H9 (cell line): ENCODE measurements around the gene BBS12. TPM values are rescaled to one million over a fixed set of nuclear protein-coding genes. Genes with fewer than 3 reads are reported as not detected.

Experiments used
- DNase-seq: peaks from one replicate; pipeline ENCODE4 v3.0.0-alpha.2; 2017
- H2AFZ ChIP-seq: one replicate; pipeline ENCODE4 v1.6.1; 2013; ENCODE audit warnings: mild to moderate bottlenecking, low read length, control low read depth, moderate library complexity
- H2AK5ac ChIP-seq: 2 replicates; pipeline ENCODE4 v1.6.1; 2013; ENCODE audit warnings: low read length, control low read depth, mixed read lengths; ENCODE audit not compliant: insufficient read length
- H2BK120ac ChIP-seq: one replicate; pipeline ENCODE4 v1.6.1; 2013; ENCODE audit warnings: low read depth, mild to moderate bottlenecking, low read length, control low read depth, inconsistent platforms; ENCODE audit not compliant: poor library complexity, severe bottlenecking
- H2BK12ac ChIP-seq: 2 replicates; pipeline ENCODE4 v1.6.1; 2013; ENCODE audit warnings: low read length, control low read depth, mixed read lengths, low read depth; ENCODE audit not compliant: insufficient read length
- H2BK15ac ChIP-seq: 2 replicates; pipeline ENCODE4 v1.6.1; 2013; ENCODE audit warnings: low read depth, low read length, control low read depth
- H2BK20ac ChIP-seq: one replicate; pipeline ENCODE4 v1.6.1; 2013; ENCODE audit warnings: low read depth, mild to moderate bottlenecking, low read length, control low read depth, inconsistent platforms; ENCODE audit not compliant: poor library complexity, severe bottlenecking
- H2BK5ac ChIP-seq: 2 replicates; pipeline ENCODE4 v1.6.1; 2013; ENCODE audit warnings: low read length, control low read depth, mixed read lengths; ENCODE audit not compliant: insufficient read length
- H3K14ac ChIP-seq: 2 replicates; pipeline ENCODE4 v1.6.1; 2013; ENCODE audit warnings: low read length, control low read depth; ENCODE audit not compliant: insufficient read depth
- H3K18ac ChIP-seq: 2 replicates; pipeline ENCODE4 v1.6.1; 2013; ENCODE audit warnings: low read depth, mild to moderate bottlenecking, mixed read lengths, low read length, control low read depth; ENCODE audit not compliant: insufficient read length
- H3K23ac ChIP-seq: 2 replicates; pipeline ENCODE4 v1.6.1; 2013; ENCODE audit warnings: low read length, control low read depth, mixed read lengths, low read depth; ENCODE audit not compliant: insufficient read length
- H3K23me2 ChIP-seq: 2 replicates; pipeline ENCODE4 v1.6.1; 2013; ENCODE audit warnings: low read depth, mild to moderate bottlenecking, mixed read lengths, low read length, control low read depth; ENCODE audit not compliant: insufficient read length, poor library complexity, severe bottlenecking
- H3K27ac ChIP-seq: 2 replicates; pipeline ENCODE4 v1.5.1; 2013; ENCODE audit warnings: low read length, control low read depth, mixed read lengths, low read depth; ENCODE audit not compliant: insufficient read length
- H3K27me3 ChIP-seq: 2 replicates; pipeline ENCODE4 v1.6.1; 2013; ENCODE audit warnings: low read length, control low read depth, inconsistent platforms; ENCODE audit not compliant: insufficient read depth
- H3K4ac ChIP-seq: 2 replicates; pipeline ENCODE4 v1.6.1; 2013; ENCODE audit warnings: low read depth, mild to moderate bottlenecking, control low read depth, inconsistent platforms, low read length, moderate library complexity
- H3K4me1 ChIP-seq: 2 replicates; pipeline ENCODE4 v1.6.1; 2013; ENCODE audit warnings: low read length, control low read depth, inconsistent platforms; ENCODE audit not compliant: insufficient read depth
- H3K4me2 ChIP-seq: 2 replicates; pipeline ENCODE4 v1.6.1; 2013; ENCODE audit warnings: low read length, control low read depth, mixed read lengths; ENCODE audit not compliant: insufficient read length, insufficient read depth
- H3K56ac ChIP-seq: 2 replicates; pipeline ENCODE4 v1.6.1; 2013; ENCODE audit warnings: low read depth, mild to moderate bottlenecking, mixed read lengths, low read length, control low read depth; ENCODE audit not compliant: insufficient read length
- H3K79me1 ChIP-seq: 2 replicates; pipeline ENCODE4 v1.6.1; 2013; ENCODE audit warnings: low read depth, mild to moderate bottlenecking, moderate library complexity, low read length, control low read depth, inconsistent platforms; ENCODE audit not compliant: insufficient read depth, poor library complexity, severe bottlenecking
- H3K79me2 ChIP-seq: 2 replicates; pipeline ENCODE4 v1.6.1; 2013; ENCODE audit warnings: low read length, control low read depth, inconsistent platforms; ENCODE audit not compliant: insufficient read depth
- H3K9ac ChIP-seq: 2 replicates; pipeline ENCODE4 v1.6.1; 2013; ENCODE audit warnings: low read length, control low read depth, mixed read lengths; ENCODE audit not compliant: insufficient read length; ENCODE audit errors: extremely low read depth
- H3K9me3 ChIP-seq: one replicate; pipeline ENCODE4 v1.6.1; 2013; ENCODE audit warnings: low read depth, low read length, inconsistent platforms; ENCODE audit not compliant: control insufficient read depth
- H3T11ph ChIP-seq: one replicate; pipeline ENCODE4 v1.6.1; 2013; ENCODE audit warnings: mild to moderate bottlenecking, low read length, control low read depth, inconsistent platforms
- H4K20me1 ChIP-seq: one replicate; pipeline ENCODE4 v1.6.1; 2013; ENCODE audit not compliant: control insufficient read depth, insufficient read length, insufficient read depth
- H4K5ac ChIP-seq: 2 replicates; pipeline ENCODE4 v1.6.1; 2013; ENCODE audit warnings: low read depth, mild to moderate bottlenecking, mixed read lengths, low read length, control low read depth; ENCODE audit not compliant: insufficient read length
- H4K8ac ChIP-seq: replicated peaks from 2 replicates; pipeline ENCODE4 v1.6.1; 2013; ENCODE audit warnings: low read length, control low read depth, mixed read lengths, low read depth; ENCODE audit not compliant: insufficient read length
- H4K91ac ChIP-seq: 2 replicates; pipeline ENCODE4 v1.6.1; 2013; ENCODE audit warnings: low read depth, mild to moderate bottlenecking, moderate library complexity, mixed read lengths, low read length, control low read depth; ENCODE audit not compliant: insufficient read length
- H3K27ac Mint-ChIP-seq, 3 experiments: 2 replicates in 2 of 3; 3 replicates in 1 of 3; pipeline ENCODE4 v1.8.0; 2020 to 2021; ENCODE audit warnings: mixed read lengths in 3 of 3, mild to moderate bottlenecking in 1 of 3, moderate library complexity in 1 of 3
- H3K27me3 Mint-ChIP-seq: 2 replicates; pipeline ENCODE4 v1.8.0; 2021; ENCODE audit warnings: low read depth, mild to moderate bottlenecking, moderate library complexity, mixed read lengths
- H3K36me3 Mint-ChIP-seq, 3 experiments: 2 replicates in 2 of 3; 3 replicates in 1 of 3; pipeline ENCODE4 v1.8.0; 2020 to 2021; ENCODE audit warnings: low read depth in 3 of 3, mixed read lengths in 3 of 3; ENCODE audit not compliant: insufficient read depth in 1 of 3
- H3K4me1 Mint-ChIP-seq, 2 experiments: 2 replicates each; pipeline ENCODE4 v1.8.0; 2020; ENCODE audit warnings: mixed read lengths in 2 of 2
- H3K4me3 Mint-ChIP-seq, 2 experiments: 2 replicates in 1 of 2; 3 replicates in 1 of 2; pipeline ENCODE4 v1.8.0; 2020 to 2021; ENCODE audit warnings: mild to moderate bottlenecking in 2 of 2, mixed read lengths in 2 of 2, moderate library complexity in 1 of 2
- H3K9me3 Mint-ChIP-seq, 2 experiments: 2 replicates in 1 of 2; 3 replicates in 1 of 2; pipeline ENCODE4 v1.8.0; 2020; ENCODE audit warnings: mild to moderate bottlenecking in 2 of 2, mixed read lengths in 2 of 2, moderate library complexity in 1 of 2
- CTCF ChIP-seq: fragments of 200-600 bp; sonication (generic); conservative IDR thresholded peaks from 3 replicates; pipeline ENCODE4 v1.8.0; 2021; ENCODE audit warnings: antibody characterized with exemption, mild to moderate bottlenecking
- WGBS: extraction: QIAGEN DNeasy Blood & Tissue Kit; methylation state at CpG from one replicate; pipeline ENCODE4 v1.1.7; 2013; ENCODE audit warnings: missing lambda C conversion rate, low lambda C conversion rate, mixed read lengths; ENCODE audit not compliant: insufficient read length; ENCODE audit errors: extremely low coverage; 5-methylcytosine and 5-hydroxymethylcytosine counted together
- total RNA-seq: library from RNA; stranded (reverse); gene quantifications from 2 replicates; pipeline ENCODE4 v1.2.1, GENCODE V29; 2021

Gene BBS12
- total RNA-seq, 1 experiment from 2014 or later: 1.2 TPM

GRCh38 chr4:122702939-122703338 lies 29.6 kb upstream of the BBS12 start:
- Mint-ChIP-seq H3K36me3 (no peaks in the 10 kb centered on the region), H3K9me3 (no peaks in the 10 kb centered on the region), H3K4me3 (no peak overlapping the region), H3K4me1 (peaks cover 0 to 5% of the 10 kb centered on the region in 2 experiments; a peak in 2 of 4 replicates), H3K27me3 (no peaks in the 10 kb centered on the region), H3K27ac (no peak overlapping the region)
- Histone ChIP-seq H3K27me3 (no peaks in the 10 kb centered on the region), H2BK12ac (no peak overlapping the region), H3K27ac (no peak overlapping the region), H2BK15ac (no peak overlapping the region), H3K9me3 (no peaks in the 10 kb centered on the region), H3K79me1 (no peaks in the 10 kb centered on the region), H3T11ph (no peak overlapping the region), H3K4me1 (no peaks in the 10 kb centered on the region), H2BK20ac (no peak overlapping the region), H4K91ac (no peak overlapping the region), H4K5ac (no peak overlapping the region), H3K18ac (no peak overlapping the region), H3K4ac (no peak overlapping the region), H3K14ac (no peak overlapping the region), H2BK120ac (no peak overlapping the region), H3K9ac (no peak overlapping the region), H3K4me2 (no peak overlapping the region), H2BK5ac (no peak overlapping the region), H3K56ac (no peak overlapping the region), H3K23ac (no peak overlapping the region), H2AK5ac (no peak overlapping the region), H4K20me1 (no peaks in the 10 kb centered on the region), H3K23me2 (no peaks in the 10 kb centered on the region), H4K8ac (no peak overlapping the region), H2AFZ (no peak overlapping the region), H3K79me2 (no peaks in the 10 kb centered on the region)
- DNase-seq: no peak
- WGBS: no CpG with 5 or more reads among the region's 3 CpGs
- no peak for TF ChIP-seq CTCF
